KOPT-K1 (cell line): Measurements from ENCODE around the gene B4GALT1.
"Not testable (repeated sequence)": the region's sequence is repeated elsewhere in the genome, so short reads cannot be mapped to it uniquely, and the experiment has no call there.

Experiments used
- H3K27ac ChIP-seq: fragments of 200-600 bp; sonication (generic); 2 replicates; pipeline ENCODE4 v1.5.1; 2016; ENCODE audit warnings: antibody characterized with exemption, mild to moderate bottlenecking, low read depth, low read length; ENCODE audit not compliant: poor library complexity, severe bottlenecking
- H3K36me3 ChIP-seq: fragments of 200-600 bp; sonication (generic); 2 replicates; pipeline ENCODE4 v1.5.1; 2017; ENCODE audit warnings: antibody characterized with exemption, mild to moderate bottlenecking, low read length, moderate library complexity; ENCODE audit not compliant: insufficient read depth
- H3K9me3 ChIP-seq: fragments of 200-600 bp; sonication (generic); 2 replicates; pipeline ENCODE4 v1.5.1; 2017; ENCODE audit warnings: antibody characterized with exemption, low read length, mild to moderate bottlenecking; ENCODE audit not compliant: insufficient read depth, poor library complexity, severe bottlenecking

The B4GALT1 gene

GRCh38 chr9:33101104-33101951, 65.8 kb downstream of the B4GALT1 start:
- no peaks in the 10 kb centered on the region for H3K36me3 ChIP-seq
- no peak overlapping the region for H3K27ac ChIP-seq

GRCh38 chr9:33099754-33100153, 67.4 kb downstream of the B4GALT1 start:
- no peaks in the 10 kb centered on the region for H3K9me3 ChIP-seq
- H3K36me3 ChIP-seq = no peaks in the 10 kb centered on the region

More at GRCh38 chr9:33101104-33101951, 65.8 kb downstream of the B4GALT1 start:
- H3K9me3 ChIP-seq = no peaks in the 10 kb centered on the region

GRCh38 chr9:33097192-33097591, 69.9 kb downstream of the B4GALT1 start:
- H3K27ac ChIP-seq = no peak overlapping the region
- H3K9me3 ChIP-seq = no peaks in the 10 kb centered on the region
- H3K36me3 ChIP-seq = no peaks in the 10 kb centered on the region

More at GRCh38 chr9:33099754-33100153, 67.4 kb downstream of the B4GALT1 start:
- H3K27ac ChIP-seq = no peak overlapping the region

GRCh38 chr9:33092634-33093033, 74.5 kb downstream of the B4GALT1 start:
- no peaks in the 10 kb centered on the region for H3K36me3 ChIP-seq
- H3K9me3 ChIP-seq = no peaks in the 10 kb centered on the region
- no peak overlapping the region for H3K27ac ChIP-seq

GRCh38 chr9:33085672-33086071, 81.5 kb downstream of the B4GALT1 start:
- H3K9me3 ChIP-seq, H3K36me3 ChIP-seq, H3K27ac ChIP-seq: not testable (repeated sequence)

GRCh38 chr9:33082538-33083326, 84.4 kb downstream of the B4GALT1 start:
- Histone ChIP-seq H3K9me3 (no peaks in the 10 kb centered on the region), H3K27ac (no peak overlapping the region), H3K36me3 (no peaks in the 10 kb centered on the region)

- Histone ChIP-seq H3K27ac (no peak overlapping the region), H3K9me3 (no peaks in the 10 kb centered on the region)
Measured at GRCh38 chr9:33082128-33082527, 85.0 kb downstream of the B4GALT1 start.

GRCh38 chr9:33081128-33081851, 85.8 kb downstream of the B4GALT1 start:
- H3K27ac ChIP-seq = peak overlapping the region; percentile 34
- no peaks in the 10 kb centered on the region for H3K9me3 ChIP-seq
- no peaks in the 10 kb centered on the region for H3K36me3 ChIP-seq

More at GRCh38 chr9:33082128-33082527, 85.0 kb downstream of the B4GALT1 start:
- H3K36me3 ChIP-seq = no peaks in the 10 kb centered on the region

GRCh38 chr9:33080534-33080933, 86.6 kb downstream of the B4GALT1 start:
- Histone ChIP-seq H3K36me3 (no peaks in the 10 kb centered on the region), H3K27ac (peak overlapping the region; percentile 34), H3K9me3 (no peaks in the 10 kb centered on the region)

- H3K9me3 ChIP-seq = no peaks in the 10 kb centered on the region
- peak within 1 kb of the TSS; percentile 65 for H3K27ac ChIP-seq
- peaks cover 35% of the 10 kb centered on the region for H3K36me3 ChIP-seq
Measured at GRCh38 chr9:33076046-33077004, 90.8 kb downstream of the B4GALT1 start, which contains the start of gene SMU1. SMU1 (minus strand) TSS chr9:33076674; CDS start chr9:33076608, 66 bp downstream.

GRCh38 chr9:33068991-33069390, 98.1 kb downstream of the B4GALT1 start:
- Histone ChIP-seq H3K27ac (no peak overlapping the region), H3K36me3 (peaks cover 97% of the 10 kb centered on the region), H3K9me3 (no peaks in the 10 kb centered on the region)

- no peaks in the 10 kb centered on the region for H3K9me3 ChIP-seq
- no peak overlapping the region for H3K27ac ChIP-seq
- peaks cover 98% of the 10 kb centered on the region for H3K36me3 ChIP-seq
Measured at GRCh38 chr9:33065157-33066076, 101.7 kb downstream of the B4GALT1 start.
